Cerebellar nuclear complex (tissue), 1 donor: ENCODE results near the gene LSAMP.

Experiments
- DNase-seq, 2 experiments: peaks; one replicate each; lab custom pipeline; 2025; lab: John Stamatoyannopoulos, UW

The LSAMP gene

DNA sequence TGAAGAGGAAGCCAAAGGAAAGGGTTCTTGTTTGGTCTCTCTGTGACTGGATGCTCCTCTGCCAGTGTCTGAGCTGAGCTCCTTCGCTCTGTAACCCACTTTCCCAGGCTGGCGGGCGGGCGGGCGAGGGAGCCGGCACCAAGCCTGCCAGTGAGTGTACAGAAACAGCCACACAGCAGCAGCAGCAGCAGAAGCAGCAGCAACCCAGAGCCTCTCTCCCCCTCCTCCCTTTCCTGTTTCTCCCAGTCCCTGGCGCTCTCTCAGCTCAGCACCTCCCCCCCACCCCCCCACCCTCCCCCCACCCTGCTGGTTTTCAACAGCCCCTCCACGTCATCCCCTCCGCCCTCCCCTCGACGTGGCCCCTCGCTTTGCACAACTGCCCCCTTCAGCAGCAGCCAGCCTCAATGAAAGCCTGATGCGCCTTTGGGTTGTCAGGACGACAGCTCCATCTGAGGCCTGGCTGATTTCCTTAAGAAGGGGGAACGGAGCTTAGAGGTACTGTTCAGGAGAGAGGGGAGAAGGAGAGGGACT, at the start of gene LSAMP:
LSAMP (minus strand) TSS at position 177 of the 531 bp plus-strand sequence.
- DNase-seq, result peak in 1 of 2 experiments; percentile 39

DNA sequence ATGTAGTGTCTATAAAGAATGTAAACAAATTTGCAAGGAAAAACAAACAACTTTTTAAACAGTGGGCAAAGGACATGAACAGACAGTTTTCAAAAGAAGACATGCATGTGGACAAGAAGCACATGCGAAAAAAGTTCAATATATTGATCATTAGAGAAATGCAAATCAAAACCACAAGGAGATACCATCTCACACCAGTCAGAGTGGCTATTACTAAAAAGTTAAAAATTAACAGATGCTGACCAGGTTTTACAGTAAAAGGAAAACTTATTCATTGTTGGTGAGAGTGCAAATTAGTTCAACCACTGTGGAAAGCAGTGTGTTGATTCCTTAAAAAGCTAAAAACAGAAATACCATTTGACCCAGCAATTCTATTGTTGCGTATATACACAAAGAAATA, 47.1 kb upstream of the LSAMP start:
- DNase-seq, result no peak

DNA sequence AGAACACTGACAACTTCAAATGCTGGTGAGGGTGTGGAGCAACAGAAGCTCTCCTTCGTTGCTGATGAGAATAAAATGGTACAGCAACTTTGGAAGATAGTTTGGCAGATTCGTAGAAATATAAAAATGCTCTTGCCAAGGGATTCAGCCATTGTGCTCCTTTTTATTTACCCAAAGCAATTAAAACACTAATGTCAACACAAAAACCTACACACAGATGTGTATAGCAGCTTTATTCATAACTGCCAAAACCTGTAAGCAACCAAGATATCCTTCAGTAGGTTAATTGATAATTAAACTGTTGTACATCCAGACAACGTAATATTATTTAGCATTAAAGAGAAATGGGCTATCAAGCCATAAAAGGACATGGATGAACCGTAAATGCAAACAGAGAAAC, 37.8 kb upstream of the LSAMP start:
- no peak for DNase-seq

DNA sequence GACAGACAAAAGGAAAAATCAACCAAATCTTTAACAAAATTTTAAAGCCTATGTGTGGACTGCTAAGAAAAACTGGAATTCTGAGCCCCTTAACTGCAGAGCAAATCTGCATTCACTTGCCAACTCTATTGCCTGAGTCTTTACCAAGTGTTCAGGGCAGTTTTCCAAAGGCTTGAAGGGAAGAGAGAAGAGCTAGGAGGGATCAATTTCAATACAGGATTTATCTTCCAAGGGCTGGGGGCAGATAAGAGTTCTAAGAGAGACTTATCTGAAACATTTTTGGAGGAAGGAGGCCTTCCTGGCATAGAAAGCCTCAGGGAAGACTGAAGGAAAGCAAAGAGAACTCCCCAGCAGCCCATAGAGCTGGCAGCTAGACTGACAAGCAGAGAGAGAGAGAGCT, 31.4 kb upstream of the LSAMP start:
- no peak for DNase-seq

DNA sequence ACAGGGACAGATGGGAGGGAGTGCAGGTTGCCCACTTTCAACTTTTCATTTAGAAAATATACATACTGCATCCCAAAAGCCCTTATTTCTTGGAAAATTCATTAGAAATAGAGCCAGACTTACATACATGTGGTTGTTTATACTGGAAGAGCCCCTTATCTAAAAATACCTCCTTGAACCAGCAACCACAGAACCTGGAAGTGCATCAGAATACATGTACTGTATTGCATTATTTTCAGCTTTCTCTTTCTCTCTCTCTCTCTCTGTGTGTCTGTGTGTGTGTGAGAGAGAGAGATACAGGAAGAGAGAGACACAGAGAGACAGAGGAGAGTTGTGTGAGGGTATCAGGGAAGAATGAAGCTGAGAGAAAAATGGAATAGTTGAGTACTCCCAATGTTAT, 29.5 kb upstream of the LSAMP start:
- no peak for DNase-seq

DNA sequence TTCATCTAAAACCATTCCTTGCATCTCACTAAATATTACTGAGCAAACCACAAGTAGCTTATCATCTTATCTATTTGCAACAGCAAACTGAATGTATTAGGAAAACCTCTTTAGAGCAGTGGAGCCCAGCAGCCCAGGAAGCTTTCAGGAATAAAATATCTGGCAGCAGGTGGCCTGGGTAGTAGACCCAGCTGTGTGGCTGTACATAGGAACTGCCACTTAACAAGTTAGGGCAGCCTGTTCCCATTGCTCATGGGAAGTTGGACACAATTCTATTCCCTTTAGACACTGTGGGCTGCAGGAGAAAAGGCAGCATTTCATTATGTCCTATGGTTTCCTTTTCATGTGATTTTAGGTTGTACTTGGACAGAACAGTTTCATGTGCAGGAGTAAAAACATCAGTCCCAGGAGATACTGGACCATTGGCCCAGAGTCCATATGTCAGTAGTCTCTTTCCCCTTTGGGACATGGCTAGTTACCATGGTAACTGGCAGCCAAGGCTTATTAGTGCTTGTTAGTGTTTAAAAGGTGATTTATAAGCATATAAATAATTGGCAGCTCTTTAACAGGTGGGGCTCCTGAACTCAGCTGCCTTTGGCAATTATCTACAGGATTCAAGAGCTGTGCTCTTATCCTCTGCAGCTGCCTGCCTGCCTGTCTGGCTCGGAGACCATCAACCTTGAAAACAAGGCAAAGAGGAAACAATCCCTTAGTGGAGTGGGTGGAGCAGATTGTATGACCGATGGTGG, 28.9 kb upstream of the LSAMP start:
- no peak for DNase-seq

DNA sequence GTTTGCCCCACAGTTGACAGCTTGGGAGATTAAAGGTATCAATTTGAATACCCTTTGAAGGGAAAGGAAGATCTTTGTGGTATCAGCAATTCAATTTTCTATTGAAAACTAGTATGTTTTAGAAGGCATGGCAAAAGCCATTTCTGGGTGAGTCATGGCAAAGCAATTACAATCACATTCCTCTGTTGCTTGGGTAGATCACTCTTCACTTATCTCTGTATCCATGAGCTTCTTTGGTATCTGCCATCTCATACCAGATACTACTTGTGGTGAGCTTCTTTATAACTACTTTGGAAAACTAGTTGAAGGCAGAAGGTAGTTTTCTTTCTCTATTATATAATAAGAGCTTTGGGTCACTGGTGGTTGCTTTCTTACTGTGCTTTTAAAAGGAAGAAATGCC, 28.3 kb upstream of the LSAMP start:
- DNase-seq, result no peak

DNA sequence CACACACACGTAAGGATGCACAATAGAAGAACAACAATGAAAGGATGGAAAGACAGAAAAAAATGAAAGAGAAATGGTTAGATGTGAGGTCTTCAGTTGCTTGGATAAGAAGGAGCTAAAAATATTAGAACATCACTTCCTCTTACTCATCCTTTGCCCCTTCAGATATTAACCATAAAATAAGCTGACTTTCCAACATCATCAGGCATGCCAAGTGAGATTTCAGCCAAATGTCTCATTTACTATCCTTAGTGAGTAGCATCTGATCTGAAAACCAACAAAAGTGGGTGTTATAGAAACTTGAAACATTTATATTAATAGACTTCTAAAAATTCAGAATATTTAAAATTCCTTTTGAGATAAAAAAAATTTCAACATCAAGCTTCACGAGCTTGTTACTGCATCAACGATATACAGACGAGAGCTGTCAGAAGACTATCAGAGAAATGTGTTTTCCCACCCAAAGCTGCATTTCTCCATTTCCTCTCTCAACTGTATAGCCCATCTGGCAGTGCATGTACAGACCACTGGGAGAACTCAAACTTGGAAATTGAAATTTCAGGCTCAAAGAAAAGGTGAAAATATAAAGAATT, 25.4 kb upstream of the LSAMP start:
- no peak for DNase-seq

DNA sequence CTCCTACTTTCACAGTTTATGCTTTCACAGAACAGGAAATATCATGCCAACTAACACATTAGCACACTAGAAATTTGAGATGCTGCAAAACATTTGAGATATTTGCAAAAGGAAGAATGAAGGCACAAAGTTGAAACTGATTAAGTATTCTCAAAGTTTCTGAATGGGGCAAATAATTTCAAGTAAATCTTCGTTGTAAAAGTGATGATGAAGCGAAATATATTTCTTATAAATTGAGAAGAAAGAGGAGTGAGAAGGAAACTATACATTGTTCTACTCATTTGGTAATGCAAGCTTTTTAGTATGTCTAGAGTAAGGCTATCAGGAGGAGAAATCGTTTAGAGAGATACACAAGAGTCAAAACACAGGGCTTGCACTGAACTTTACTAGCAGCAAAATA, 24.3 kb upstream of the LSAMP start:
- no peak for DNase-seq

DNA sequence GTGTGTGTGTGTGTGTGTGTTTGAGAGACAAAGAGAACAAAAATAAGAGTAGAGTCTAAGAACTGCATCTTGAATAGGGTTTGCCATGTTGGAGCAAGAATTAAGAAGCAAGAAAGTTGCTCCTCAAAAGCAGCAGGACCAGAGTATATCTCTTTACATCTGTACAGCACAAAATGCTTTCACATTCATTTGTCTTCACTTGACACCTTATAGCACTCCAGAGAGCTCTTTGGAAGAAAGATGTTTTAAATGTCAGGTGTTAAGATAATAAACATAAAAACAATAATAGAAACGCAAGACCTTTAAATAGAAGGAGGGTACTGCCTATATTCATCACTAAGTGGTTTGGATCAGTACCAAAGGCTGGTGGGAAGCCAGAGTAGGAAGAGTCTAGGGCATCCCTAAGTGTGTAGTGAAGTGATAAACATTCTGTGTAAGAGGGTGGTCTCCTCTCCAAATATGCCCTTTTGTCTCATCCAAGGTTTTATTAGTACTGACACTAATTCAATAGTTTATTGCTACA, 19.1 kb upstream of the LSAMP start:
- DNase-seq, result no peak

DNA sequence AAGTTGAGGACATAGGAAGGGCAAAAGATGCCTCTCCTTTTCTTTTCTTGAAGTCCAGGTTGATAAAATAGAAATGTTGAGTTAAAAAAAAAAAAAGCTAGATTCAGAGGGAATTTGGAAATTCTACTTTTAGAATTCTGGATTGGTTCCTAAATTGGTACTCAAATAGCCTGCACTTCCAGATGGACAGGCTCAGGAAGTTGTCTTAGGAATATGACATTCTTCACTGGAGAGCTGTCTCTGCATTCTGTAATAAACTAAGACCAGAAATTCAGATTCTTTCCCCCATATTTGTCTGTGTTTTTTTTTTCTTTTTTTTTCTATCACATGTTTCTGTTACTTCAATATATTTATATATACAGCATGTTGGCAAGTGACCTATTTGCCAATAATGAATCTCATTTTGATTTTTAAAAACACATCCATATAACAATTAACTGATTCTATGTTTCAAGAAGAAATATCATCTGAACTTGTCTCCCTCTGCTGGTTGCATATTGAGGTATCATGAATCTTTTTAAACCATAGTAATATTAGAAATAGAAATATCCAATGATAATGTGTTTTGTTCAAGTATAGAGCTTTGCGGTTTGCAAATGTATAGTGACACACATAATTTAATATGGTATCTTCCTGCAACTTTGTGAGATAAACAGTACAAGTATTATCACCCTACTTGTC, 8.5 kb upstream of the LSAMP start:
- DNase-seq, result no peak

DNA sequence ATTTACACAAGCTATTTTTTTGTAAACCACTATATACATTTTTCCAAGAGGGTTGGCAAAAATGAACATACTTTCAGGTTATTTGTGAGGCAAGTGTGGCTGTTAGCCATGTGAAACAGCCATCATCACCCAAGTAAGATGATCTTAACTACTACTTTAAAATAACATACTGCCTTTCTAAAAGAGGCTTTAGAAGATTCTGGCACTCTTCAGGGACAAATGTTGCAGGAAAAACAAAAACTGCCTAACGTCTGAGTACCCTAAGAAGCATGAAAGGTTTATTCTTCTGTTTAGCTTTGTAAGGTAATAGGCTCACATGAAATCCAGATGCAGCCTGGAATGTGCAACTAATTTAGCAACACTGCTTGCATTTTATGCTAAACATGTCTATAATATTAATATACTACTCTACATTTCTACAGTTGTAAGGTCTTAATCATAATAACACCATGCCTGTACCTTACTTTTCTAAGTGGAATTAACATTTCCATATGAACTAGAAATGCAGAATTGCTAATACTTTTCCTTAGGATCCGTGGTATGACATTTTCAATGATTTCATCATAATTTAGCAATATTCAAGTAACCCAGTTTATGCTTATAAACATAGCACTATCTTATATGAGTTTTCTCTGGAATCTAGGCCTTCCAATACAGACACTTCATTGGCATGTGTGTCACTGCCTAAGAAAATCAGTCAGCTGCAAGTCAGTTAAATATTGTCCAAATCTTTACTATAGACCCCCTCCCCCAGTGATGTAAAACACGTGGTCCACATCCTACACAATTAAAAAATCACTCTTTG, 4.5 kb upstream of the LSAMP start:
- DNase-seq, result no peak

DNA sequence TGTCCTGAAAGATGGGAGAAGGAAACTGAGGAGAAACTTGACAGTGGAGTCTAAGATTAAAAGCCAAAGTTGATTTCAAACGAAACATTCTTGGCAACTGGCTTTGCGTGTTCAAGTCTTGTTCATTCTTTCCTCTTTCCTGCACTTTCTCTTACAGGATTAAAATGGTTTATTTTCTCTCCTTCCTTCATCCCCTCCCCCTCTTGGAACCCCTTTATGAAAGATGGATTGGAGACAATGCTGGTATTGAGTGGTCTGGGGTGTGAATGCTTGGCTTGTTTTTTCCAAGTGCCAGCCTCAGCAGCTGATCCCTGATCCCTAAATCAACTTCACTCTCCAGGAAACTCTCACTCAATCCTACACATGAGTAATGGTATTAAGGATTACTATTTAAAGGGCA, 703 bp upstream of the LSAMP start:
- no peak for DNase-seq

DNA sequence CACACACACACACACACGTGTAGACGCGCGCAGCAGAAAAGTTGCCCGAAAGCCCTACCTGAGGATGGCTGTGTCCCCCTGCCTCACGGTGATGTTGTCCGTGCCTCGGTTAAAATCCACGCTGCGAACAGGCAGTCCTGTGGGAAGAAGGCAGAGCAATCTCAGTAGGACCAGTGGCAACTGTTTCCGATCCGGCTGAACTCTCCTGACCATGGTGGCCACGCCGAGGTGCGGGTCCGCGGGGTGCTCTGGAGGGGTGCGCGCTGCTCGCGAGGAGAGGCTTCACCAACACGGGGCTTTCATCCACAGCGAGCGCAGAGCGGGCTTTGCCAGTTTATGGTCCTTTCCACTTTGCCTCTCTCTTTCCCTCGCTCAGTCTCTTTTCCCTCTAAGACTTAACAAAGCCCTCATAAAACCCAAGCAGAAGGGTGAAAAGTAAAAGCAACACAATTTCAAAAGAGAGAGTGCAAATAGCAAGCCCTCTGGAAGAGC, 422 bp downstream of the LSAMP start:
- no peak for DNase-seq

DNA sequence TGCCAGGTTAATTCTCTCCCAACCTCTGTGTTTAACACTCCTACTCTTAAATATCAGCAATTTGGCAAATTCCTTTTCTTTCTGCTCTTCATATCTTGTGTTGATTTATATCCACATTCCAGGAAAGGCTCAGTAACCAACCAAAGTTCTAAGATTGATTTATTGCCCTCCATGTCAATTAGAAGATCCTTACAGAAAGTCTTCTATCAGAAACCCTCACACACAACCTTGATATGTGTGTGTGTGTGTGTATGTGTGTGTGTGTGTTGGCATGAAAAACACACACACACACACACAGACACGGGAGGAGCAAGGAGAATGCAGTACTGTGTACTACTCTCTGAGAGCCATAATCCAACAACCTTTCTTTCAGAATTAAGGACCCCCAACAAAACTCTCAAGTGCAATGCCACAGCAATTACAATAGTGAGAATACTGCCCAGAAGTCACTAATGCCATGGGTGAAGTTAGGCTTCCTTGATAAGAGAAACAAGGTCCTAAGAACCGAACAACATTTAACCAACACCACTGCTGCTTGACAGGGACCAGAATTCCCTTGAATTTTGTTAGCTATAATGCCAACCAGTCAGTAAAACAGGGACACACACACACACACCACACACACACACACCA, 1.1 kb downstream of the LSAMP start:
- no peak for DNase-seq

DNA sequence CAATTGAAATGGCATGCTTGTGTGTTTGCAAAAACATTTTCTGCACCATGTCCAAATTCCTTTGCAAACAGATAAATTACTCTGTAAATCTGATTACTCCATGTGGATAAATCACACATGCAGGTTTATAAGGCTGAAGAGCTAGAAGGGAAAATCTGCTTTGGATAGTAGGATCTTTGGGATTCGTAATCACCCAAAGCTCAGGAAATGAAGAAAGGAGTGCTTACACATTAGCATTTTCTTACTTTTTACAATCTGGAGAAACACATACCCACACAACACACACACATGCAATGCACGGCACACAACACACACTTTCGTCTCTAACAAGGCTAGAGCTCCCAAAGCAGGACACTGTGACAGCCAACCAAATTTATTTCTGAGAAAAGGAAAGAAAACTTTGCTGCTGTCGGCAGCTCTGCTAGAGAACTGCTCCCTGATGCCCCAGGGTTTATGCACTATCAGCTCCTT, 2.1 kb downstream of the LSAMP start:
- DNase-seq, result no peak

DNA sequence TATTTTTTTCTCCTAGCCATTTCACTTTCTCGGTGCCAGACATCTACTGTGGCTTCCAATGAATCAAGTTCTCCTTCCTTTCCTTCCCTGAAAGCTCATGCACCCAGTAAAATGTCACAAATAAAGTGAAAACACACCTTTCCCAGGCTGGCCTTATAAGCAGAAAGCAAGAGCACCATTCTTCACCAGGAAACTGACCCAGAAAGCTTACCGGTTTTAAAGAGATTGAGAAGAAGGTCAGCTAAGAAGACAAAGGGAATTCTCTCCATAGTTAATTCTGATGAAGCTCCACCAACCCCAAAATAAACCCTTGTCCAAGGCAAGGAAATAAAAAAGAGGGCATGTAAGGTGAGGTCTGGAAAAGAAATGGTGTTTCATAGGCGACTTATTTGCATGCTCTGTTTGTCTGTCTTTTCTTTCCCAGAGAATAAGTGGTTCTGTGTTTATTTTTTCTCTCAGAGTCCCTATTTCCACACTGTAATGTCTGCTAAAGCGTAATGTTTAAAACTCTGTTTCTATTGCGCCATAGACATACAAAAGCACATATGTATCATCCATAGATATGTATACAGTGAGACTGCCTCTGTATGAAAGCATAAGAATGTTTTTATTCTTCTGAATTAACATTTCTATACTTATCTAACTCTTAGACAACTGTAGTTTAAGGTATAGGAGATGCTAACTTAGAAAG, 2.8 kb downstream of the LSAMP start:
- no peak for DNase-seq

DNA sequence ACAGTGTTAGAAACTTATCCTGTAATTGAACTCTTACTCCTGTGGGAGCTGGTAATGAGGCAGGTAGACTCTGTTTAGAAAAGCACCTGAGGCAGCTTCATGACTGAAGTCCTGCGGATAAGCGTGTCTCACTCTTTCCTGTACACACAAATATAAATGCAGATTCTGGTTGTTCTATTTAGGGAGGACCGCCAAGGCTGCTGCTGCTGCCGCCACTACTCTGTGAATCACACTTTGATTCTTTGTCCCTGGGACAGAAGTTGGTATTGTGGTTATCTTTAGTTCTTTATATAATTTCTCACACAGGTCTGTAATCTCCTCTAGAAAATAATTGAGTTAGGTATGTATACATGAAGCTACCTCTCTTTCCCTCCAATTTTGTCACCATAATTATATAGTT, 3.6 kb downstream of the LSAMP start:
- DNase-seq, result no peak

DNA sequence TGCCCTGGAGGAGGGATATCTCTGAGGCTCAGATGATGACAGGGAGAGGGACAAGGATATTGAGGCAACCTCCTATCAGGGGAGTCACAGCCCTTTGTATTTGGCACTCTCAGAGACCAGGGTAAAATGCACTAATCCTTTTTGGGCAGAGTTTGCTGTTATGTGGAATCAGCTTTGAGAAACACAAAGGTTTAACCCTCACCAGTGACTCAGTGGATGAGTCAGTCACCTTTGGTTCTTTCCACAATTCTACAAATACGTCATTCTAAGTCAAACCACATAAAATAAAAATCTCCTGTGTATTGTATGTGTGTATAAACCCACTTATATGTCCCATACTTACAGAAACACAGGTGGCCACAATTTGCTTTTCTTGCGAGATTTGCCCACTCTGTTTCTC, 5.1 kb downstream of the LSAMP start:
- DNase-seq, result no peak

DNA sequence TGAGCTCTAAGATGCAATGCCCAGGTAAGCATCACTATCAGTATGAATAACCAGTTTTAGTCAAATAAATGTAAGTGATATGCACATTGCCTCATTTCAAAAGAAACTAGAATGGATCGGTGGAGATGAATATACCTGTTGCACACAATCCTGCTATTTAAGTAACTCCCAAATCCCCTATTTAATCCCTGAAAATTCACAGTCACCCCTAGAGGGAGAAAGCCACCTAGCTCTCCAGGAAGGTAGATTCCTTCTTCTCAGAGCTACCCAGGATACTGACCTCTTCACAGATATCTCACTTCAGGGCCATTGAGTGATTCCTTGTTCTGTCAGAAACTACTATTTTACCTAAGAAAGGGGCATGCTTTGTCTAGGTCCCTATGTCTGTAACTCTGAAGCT, 11.7 kb downstream of the LSAMP start:
- DNase-seq, result no peak

DNA sequence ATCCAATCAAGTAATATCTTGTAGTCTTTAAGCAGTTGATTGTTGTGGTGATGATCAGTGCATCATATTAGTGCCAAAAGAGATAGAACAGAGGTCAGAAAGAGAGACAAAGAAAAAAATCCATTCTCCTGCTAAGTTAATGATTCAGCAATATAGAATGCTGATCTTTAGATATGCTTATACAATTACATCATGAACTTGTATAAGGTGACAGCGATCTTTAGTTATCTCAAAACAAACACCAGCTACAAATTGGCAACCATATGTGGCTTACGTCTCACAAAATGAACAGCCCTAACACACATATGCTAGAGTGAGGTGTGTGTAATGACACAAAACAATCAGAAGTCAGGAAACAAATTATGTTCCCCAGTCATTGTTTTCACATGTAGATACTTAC, 12.5 kb downstream of the LSAMP start:
- no peak for DNase-seq
